Neural cell (in vitro differentiated cells): ENCODE data around the gene EEF2KMT.

ENCODE experiments used
- CTCF ChIP-seq: fragments of 450-650 bp; IDR thresholded peaks from 2 replicates; pipeline ENCODE4 v1.5.1; 2014; ENCODE audit warnings: antibody characterized with exemption, mild to moderate bottlenecking, moderate library complexity; ENCODE audit not compliant: poor library complexity, severe bottlenecking
- EP300 ChIP-seq: fragments of 450-650 bp; conservative IDR thresholded peaks from 2 replicates; pipeline ENCODE4 v1.6.1; 2014; ENCODE audit warnings: antibody characterized with exemption, mild to moderate bottlenecking, moderate library complexity; ENCODE audit not compliant: poor library complexity, severe bottlenecking
- EZH2 ChIP-seq: fragments of 200-600, 300-800 bp; shearing (Covaris generic), sonication (generic); IDR thresholded peaks from 2 replicates; pipeline ENCODE4 v1.6.1; 2014; ENCODE audit warnings: antibody characterized with exemption, low read length, borderline replicate concordance, mild to moderate bottlenecking; ENCODE audit not compliant: insufficient read depth, poor library complexity, severe bottlenecking
- MXI1 ChIP-seq: fragments of 450-650 bp; conservative IDR thresholded peaks from 2 replicates; pipeline ENCODE4 v1.6.1; 2014; ENCODE audit warnings: antibody characterized with exemption, mild to moderate bottlenecking; ENCODE audit not compliant: poor library complexity, severe bottlenecking
- POLR2AphosphoS5 ChIP-seq: IDR thresholded peaks from 2 replicates; pipeline ENCODE4 v1.6.1; 2012
- RAD21 ChIP-seq: fragments of 450-650 bp; conservative IDR thresholded peaks from 2 replicates; pipeline ENCODE4 v1.6.1; 2014; ENCODE audit warnings: antibody characterized with exemption, mild to moderate bottlenecking, moderate library complexity
- REST ChIP-seq: IDR thresholded peaks from 2 replicates; pipeline ENCODE4 v1.6.1; 2012; ENCODE audit warnings: borderline replicate concordance
- SMC3 ChIP-seq: fragments of 450-650 bp; conservative IDR thresholded peaks from 2 replicates; pipeline ENCODE4 v1.6.1; 2014; ENCODE audit warnings: antibody characterized with exemption, mild to moderate bottlenecking, moderate library complexity; ENCODE audit not compliant: poor library complexity
- TAF1 ChIP-seq: IDR thresholded peaks from 2 replicates; pipeline ENCODE4 v1.6.1; 2012; ENCODE audit warnings: low read depth

GRCh38 chr16:5108505-5109158, 11.0 kb upstream of the EEF2KMT start:
- TF ChIP-seq CTCF (no peak), EP300 (no peak), TAF1 (no peak), RAD21 (no peak), SMC3 (no peak), EZH2 (no peak), POLR2AphosphoS5 (no peak), REST (no peak), MXI1 (no peak)
